Measurements from ENCODE around the gene EGR4. TPM values are rescaled to one million over a fixed set of nuclear protein-coding genes. Genes with fewer than 3 reads are reported as not detected.

The EGR4 gene
- polyA plus RNA-seq, 1 of the 3 experiments (the other 2 are of a cell fraction): 0.02 TPM

GRCh38 chr2:73259704-73260337, 33.5 kb downstream of the EGR4 start:
- ChIA-PET CTCF (interaction anchor here (0.7 to 2.1 kb wide), 7 partner anchors 12 to 49 kb away, joined by 3 to 9 read pairs (median 4); partner anchors contain the start of gene PRADC1), POLR2A (no interaction called here)
- H3K4me1 ChIP-seq (ENCODE audit: control insufficient read depth in 1 of 2, insufficient read depth in 2 of 2, low read depth in 1 of 2, low read length in 1 of 2): no peaks in the 10 kb centered on the region
- no peaks in the 10 kb centered on the region for H4K20me1 ChIP-seq (ENCODE audit: insufficient read depth)
- no peak for DNase-seq
- H3K9me3 ChIP-seq: no peaks in the 10 kb centered on the region
- no peaks in the 10 kb centered on the region for H3F3A ChIP-seq (replicated peaks; ENCODE audit: insufficient read depth)
- no peaks in the 10 kb centered on the region for H3K9me2 ChIP-seq
- H3K27me3 ChIP-seq (ENCODE audit: insufficient read depth): no peaks in the 10 kb centered on the region
- no peak overlapping the region for H3K27ac ChIP-seq (ENCODE audit: low read depth in 2 of 2, low read length in 1 of 2)
- H3K4me3 ChIP-seq (ENCODE audit: low read depth in 2 of 2, low read length in 1 of 2): no peak overlapping the region
- H3K4me2 ChIP-seq: no peak overlapping the region
- TF ChIP-seq REST (IDR thresholded peaks at IDR 0.05; ENCODE audit: low read depth, low read length) (no peak), USF1 (IDR thresholded peaks at IDR 0.05; ENCODE audit: borderline replicate concordance, low read depth) (no peak), USF2 (IDR thresholded peaks at IDR 0.05; ENCODE audit: borderline replicate concordance, low read depth, low read length) (no peak), GABPA (IDR thresholded peaks at IDR 0.05; ENCODE audit: low read depth) (no peak), SMC3 (IDR thresholded peaks at IDR 0.05; ENCODE audit: low read depth, low read length) (no peak), YY1 (IDR thresholded peaks at IDR 0.05; ENCODE audit: low read depth) (no peak), MAX (IDR thresholded peaks at IDR 0.05; ENCODE audit: low read depth) (no peak), ELF1 (IDR thresholded peaks at IDR 0.05) (no peak), JUND (IDR thresholded peaks at IDR 0.05) (no peak), MEF2A (IDR thresholded peaks at IDR 0.05; ENCODE audit: borderline replicate concordance, low read depth) (no peak)
- whole genome bisulfite sequencing (ENCODE audit: low lambda C conversion rate): 98% methylated on average over 4 of the region's 4 CpGs
- H3K79me2 ChIP-seq (ENCODE audit: insufficient read depth): no peaks in the 10 kb centered on the region
- H3K9ac ChIP-seq: no peak overlapping the region
- H2AFZ ChIP-seq (ENCODE audit: low read depth): no peak overlapping the region
- H3K36me3 ChIP-seq (replicated peaks in 1 of 2; ENCODE audit: control insufficient read depth in 1 of 2, insufficient read depth in 2 of 2, low read length in 1 of 2): peaks cover 0 to 5% of the 10 kb centered on the region in 2 experiments

- H3K27me3 ChIP-seq (ENCODE audit: insufficient read depth): no peaks in the 10 kb centered on the region
- no peaks in the 10 kb centered on the region for H4K20me1 ChIP-seq (ENCODE audit: insufficient read depth)
- H3K9me2 ChIP-seq: no peaks in the 10 kb centered on the region
- H3K36me3 ChIP-seq (replicated peaks in 1 of 2; ENCODE audit: control insufficient read depth in 1 of 2, insufficient read depth in 2 of 2, low read length in 1 of 2): peaks cover 0 to 5% of the 10 kb centered on the region in 2 experiments
- no peak overlapping the region for H3K27ac ChIP-seq (ENCODE audit: low read depth in 2 of 2, low read length in 1 of 2)
- ChIA-PET POLR2A (no interaction called here), CTCF (interaction anchor here (0.6 to 2.1 kb wide), 7 partner anchors 12 to 156 kb away, joined by 3 to 9 read pairs (median 4); partner anchors contain the start of gene CCT7)
- WGBS (ENCODE audit: low lambda C conversion rate): 93% methylated on average over 8 of the region's 8 CpGs
- H3K9ac ChIP-seq: no peak overlapping the region
- no peak overlapping the region for H3K4me3 ChIP-seq (ENCODE audit: low read depth in 2 of 2, low read length in 1 of 2)
- no peaks in the 10 kb centered on the region for H3K4me1 ChIP-seq (ENCODE audit: control insufficient read depth in 1 of 2, insufficient read depth in 2 of 2, low read depth in 1 of 2, low read length in 1 of 2)
- no peak overlapping the region for H2AFZ ChIP-seq (ENCODE audit: low read depth)
- no peak for DNase-seq
- no peaks in the 10 kb centered on the region for H3F3A ChIP-seq (replicated peaks; ENCODE audit: insufficient read depth)
- no peaks in the 10 kb centered on the region for H3K79me2 ChIP-seq (ENCODE audit: insufficient read depth)
- no peak overlapping the region for H3K4me2 ChIP-seq
- no peaks in the 10 kb centered on the region for H3K9me3 ChIP-seq
- no peak for TF ChIP-seq SIN3A (IDR thresholded peaks at IDR 0.05; ENCODE audit: borderline replicate concordance, low read depth, low read length)
- no peak for TF ChIP-seq RFX5 (IDR thresholded peaks at IDR 0.05; ENCODE audit: low read length)
- no peak for TF ChIP-seq USF2 (IDR thresholded peaks at IDR 0.05; ENCODE audit: borderline replicate concordance, low read depth, low read length)
- TF ChIP-seq IRF3 (IDR thresholded peaks at IDR 0.05; ENCODE audit: low read depth, low read length): no peak
- no peak for TF ChIP-seq PBX3 (IDR thresholded peaks at IDR 0.05)
- TF ChIP-seq EP300 (IDR thresholded peaks at IDR 0.05; ENCODE audit: borderline replicate concordance in 1 of 2, low read depth in 1 of 2, low read length in 1 of 2): no peak
- no peak for TF ChIP-seq MEF2A (IDR thresholded peaks at IDR 0.05; ENCODE audit: borderline replicate concordance, low read depth)
- no peak for TF ChIP-seq TAF1 (IDR thresholded peaks at IDR 0.05; ENCODE audit: borderline replicate concordance, low read depth, low read length)
- no peak for TF ChIP-seq USF1 (IDR thresholded peaks at IDR 0.05; ENCODE audit: borderline replicate concordance, low read depth)
Measured at GRCh38 chr2:73259276-73259675, 34.1 kb downstream of the EGR4 start.
